CD4-positive, alpha-beta T cell treated with Interleukin-6 for 4 hours (primary cell): Measurements from ENCODE around the gene FLVCR1.
"Not testable (repeated sequence)": the region's sequence is repeated elsewhere in the genome, so short reads cannot be mapped to it uniquely, and the experiment has no call there.

Source experiments
- DNase-seq: peaks from one replicate; pipeline ENCODE4 v3.0.0-alpha.2; 2020; ENCODE audit warnings: mixed read lengths

The FLVCR1 gene

GRCh38 chr1:212857992-212858460 is at the start of gene FLVCR1:
Gene FLVCR1 (plus strand): TSS chr1:212858275. CDS start chr1:212858453, 178 bp downstream.
- DNase-seq: peak; percentile 95

- peak; percentile 4 for DNase-seq
Measured at GRCh38 chr1:212814537-212815334, 43.3 kb upstream of the FLVCR1 start.

GRCh38 chr1:212816567-212817278 is 41.4 kb upstream of the FLVCR1 start:
- no peak for DNase-seq

- DNase-seq: no peak
Measured at GRCh38 chr1:212819726-212820125, 38.3 kb upstream of the FLVCR1 start.

- DNase-seq: no peak
Measured at GRCh38 chr1:212820969-212821368, 37.1 kb upstream of the FLVCR1 start.

GRCh38 chr1:212822956-212823355 is 35.1 kb upstream of the FLVCR1 start:
- DNase-seq: no peak

GRCh38 chr1:212824201-212824600 is 33.9 kb upstream of the FLVCR1 start:
- DNase-seq: no peak

- no peak for DNase-seq
Measured at GRCh38 chr1:212825798-212826452, 32.1 kb upstream of the FLVCR1 start.

- no peak for DNase-seq
Measured at GRCh38 chr1:212827171-212827776, 30.8 kb upstream of the FLVCR1 start.

GRCh38 chr1:212827831-212828278 is 30.2 kb upstream of the FLVCR1 start:
- no peak for DNase-seq

- no peak for DNase-seq
Measured at GRCh38 chr1:212828395-212828794, 29.7 kb upstream of the FLVCR1 start.

- not testable (repeated sequence) for DNase-seq
Measured at GRCh38 chr1:212833211-212834207, 24.6 kb upstream of the FLVCR1 start.

- no peak for DNase-seq
Measured at GRCh38 chr1:212838145-212838544, 19.9 kb upstream of the FLVCR1 start.

GRCh38 chr1:212844521-212844920 is 13.6 kb upstream of the FLVCR1 start:
- DNase-seq: not testable (repeated sequence)

GRCh38 chr1:212847549-212847948 is 10.5 kb upstream of the FLVCR1 start, which contains the start of gene SPATA45:
Gene SPATA45 (minus strand): TSS chr1:212847649. CDS start chr1:212836149, 11,500 bp downstream.
- no peak for DNase-seq

- no peak for DNase-seq
Measured at GRCh38 chr1:212852105-212852688, 5.9 kb upstream of the FLVCR1 start.

- DNase-seq: no peak
Measured at GRCh38 chr1:212853658-212854057, 4.4 kb upstream of the FLVCR1 start.

GRCh38 chr1:212856755-212857154 is 1.3 kb upstream of the FLVCR1 start:
- no peak for DNase-seq

- DNase-seq: no peak
Measured at GRCh38 chr1:212858461-212859265, 588 bp downstream of the FLVCR1 start.
